RPMI8226 (cell line): ENCODE measurements around the gene LGALS13.
"Not testable (repeated sequence)": the region's sequence is repeated elsewhere in the genome, so short reads cannot be mapped to it uniquely, and the experiment has no call there.

ENCODE experiments used
- DNase-seq: peaks from one replicate; pipeline ENCODE4 v3.0.0-alpha.2; 2015

The LGALS13 gene

DNA sequence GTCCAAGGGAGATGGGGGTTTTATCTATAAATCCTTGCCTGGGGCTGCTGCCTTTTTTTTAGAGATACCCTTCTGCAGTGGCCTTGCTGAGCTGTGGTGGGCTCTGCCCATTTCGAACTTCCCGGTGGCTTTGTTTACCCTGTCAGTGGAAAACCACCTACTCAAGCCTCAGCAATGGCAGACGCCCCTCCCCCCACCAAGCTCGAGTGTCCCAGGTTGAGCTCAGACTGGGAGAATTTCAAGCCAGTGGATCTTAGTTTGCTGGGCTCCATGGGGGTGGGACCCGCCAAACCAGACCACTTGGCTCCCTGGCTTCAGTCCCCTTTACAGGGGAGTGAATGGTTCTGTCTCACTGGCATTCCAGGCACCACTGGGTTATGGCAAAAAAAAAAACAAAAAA, 21.6 kb downstream of the LGALS13 start:
- DNase-seq, result no peak

DNA sequence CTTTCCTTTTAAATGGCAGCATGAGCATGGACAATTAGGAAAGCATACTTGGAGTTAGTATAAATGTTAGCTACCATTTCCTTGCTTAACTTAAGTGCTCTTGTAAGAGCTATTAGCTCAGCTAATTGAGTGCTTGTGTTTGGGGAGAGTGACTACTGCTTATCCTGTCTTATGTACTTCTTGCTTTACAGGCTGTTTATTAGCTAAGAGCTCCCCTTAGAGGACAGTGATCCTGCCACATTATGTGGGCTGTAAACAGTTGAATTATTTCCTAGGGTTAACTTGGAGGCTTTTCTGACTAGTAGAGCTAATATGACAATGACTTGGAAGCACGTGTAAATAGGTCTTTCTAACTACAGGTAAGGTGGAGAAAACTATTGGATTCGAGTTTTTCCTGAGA, 25.3 kb downstream of the LGALS13 start:
- not testable (repeated sequence) for DNase-seq

DNA sequence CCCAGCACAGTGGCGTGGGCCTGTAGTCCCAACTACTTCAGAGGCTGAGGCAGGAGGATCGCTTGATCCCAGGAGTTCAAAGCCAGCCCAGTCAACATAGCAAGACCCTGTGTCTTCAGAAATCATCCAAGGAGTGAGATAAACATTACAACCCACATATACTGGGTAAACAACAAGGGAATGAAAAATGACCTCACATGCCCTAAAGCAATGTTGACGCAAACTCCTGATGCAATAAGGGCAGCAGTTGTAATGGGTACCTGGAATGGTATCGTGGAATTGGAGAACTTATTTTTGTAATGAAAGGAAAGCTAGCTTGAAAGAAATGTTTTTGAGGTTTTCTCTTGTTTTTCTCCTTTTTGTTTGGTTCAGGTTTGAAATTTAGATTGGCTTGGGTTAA, 28.9 kb downstream of the LGALS13 start:
- DNase-seq, result no peak

DNA sequence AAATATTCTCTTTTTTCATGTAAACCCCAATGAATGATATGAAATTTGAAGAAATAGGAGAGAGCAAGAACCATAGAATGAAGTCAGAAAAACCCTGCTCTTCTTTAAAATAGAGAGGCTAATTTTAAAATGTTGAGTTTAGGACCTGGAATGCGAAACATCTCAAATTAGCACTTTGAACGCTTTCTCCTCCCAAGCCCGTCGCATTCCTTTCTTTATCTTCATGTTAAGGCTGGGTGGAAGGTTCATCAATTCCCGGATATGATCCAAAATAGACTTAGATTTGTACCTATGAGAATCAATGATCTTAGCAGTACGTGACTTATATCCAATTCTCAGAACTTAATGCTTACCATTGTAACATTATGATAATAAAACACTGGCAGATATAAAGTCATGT, 29.3 kb downstream of the LGALS13 start:
- DNase-seq, result no peak

DNA sequence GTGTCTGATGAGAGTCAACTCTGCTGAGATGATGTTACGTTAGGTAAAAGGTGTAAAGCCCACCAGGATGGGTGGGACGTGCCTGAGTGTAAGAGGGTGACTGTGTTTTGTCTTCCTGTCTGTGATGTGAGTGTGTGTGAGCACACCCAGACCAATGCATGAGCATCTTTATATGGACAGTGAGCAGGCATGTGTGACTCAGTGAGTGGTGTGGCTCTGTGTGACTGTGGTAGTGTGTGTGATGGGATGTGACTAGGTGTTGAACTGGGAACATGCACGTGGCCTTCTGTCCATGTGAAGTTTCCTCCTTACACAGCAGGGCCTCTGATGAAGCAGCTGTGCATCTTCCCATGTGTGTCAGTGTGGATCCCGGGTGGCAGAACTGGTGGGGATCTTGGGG, 35.6 kb downstream of the LGALS13 start:
- DNase-seq, result no peak

DNA sequence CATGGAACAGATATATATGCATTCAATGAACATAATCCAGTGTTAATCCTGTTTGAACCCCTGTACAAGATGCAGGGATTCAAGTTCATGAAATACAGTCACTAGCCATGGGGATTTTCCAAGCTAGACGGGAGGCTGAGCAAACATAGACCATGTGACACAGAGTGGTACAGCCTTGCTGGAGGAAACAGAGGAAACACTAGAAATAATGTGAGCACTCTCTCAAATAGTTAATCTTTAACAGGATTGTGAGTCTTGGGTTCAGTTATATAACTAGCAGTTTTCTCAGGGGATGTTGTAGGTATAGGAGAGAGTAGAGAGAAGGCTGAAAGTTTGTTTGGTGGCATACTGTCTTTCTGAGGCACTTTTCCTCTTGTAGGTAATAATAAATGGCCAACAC, 39.4 kb downstream of the LGALS13 start:
- DNase-seq, result no peak

DNA sequence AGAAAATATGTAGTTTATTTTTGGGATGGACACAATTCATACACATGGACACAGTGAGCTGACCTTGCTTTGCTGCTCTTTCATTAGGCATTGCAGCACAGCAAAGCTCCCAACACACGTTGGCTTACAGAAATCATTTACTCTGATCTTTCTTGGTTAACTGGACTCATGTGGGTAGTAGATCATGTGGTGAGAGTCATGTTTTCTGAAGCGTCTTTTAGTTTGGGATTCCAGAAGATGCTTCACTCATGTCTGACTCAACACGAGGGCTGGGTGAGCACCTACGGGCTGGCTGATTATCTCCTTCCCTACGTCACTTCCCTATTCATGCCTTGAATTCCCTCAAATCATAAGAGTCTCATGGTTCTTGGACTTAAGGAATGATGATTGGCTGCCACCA, 41.3 kb downstream of the LGALS13 start:
- no peak for DNase-seq

DNA sequence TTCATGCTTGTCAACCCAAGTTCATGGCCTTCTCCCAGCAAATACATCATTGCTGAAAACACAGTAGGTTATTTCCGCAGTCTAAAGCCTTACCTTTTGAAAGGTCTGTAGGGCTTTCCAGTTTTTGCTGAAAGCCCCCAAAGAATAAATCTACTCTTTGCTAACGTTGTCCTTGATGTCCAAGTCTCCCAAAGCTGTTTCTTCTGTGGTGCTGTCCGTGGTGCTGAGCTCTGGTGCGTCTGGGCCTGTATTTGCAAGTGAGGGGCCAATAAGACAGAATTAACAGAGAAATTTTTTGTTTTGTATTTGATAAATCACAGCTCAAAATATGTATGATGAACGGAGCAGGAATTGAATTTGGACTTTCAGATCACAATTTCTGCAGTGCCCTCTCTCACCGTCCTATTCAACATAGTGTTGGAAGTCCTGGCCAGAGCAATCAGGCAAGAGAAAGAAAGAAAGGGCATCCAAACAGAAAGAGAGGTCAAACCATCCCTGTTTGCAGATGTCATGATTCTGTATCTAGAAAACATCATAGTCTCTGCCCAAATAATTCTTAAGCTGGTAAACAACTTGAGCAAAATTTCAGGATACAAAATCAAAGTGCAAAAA, 43.6 kb downstream of the LGALS13 start:
- peak; percentile 20 for DNase-seq

DNA sequence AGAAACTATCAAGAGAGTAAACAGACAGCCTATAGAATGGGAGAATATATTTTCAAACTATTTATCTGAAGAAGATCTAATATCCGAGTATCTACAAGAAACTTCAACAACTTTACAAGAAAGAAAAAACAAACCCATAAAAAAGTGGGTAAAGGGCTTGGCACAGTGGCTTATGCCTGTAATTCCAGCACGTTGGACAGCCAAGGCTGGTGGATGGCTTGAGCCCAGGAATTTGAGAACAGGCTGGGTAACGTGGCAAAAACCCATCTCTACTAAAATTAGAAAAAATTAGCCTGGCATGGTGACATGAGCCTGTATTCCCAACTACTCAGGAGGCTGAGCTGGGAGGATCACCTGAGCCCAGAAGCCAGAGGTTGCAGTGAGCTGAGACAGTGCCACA, 45.6 kb downstream of the LGALS13 start:
- no peak for DNase-seq

DNA sequence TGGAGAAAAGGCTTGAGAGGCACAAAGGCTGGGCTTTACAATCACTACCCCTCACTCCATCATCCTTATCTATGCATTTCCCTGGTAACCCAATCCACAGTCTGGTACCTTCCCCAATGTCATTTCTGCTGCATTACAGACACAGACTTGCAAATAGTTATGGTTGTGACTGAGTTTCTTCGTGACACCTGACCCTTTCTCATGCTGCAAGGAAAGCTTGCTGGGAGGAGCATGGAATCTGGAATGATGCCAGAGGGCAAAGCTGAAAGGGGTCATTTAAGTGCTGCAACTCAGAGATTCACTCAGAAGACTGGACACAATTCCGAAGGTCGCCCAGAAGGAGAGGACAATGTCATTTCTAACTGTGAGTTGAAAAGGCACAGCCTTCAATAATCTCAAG, 53.3 kb downstream of the LGALS13 start, which contains the start of gene LGALS16:
Gene LGALS16 (plus strand): TSS at position 301 of the 400 bp plus-strand sequence. CDS start 49 bp downstream, at position 350.
- no peak for DNase-seq
